Gastrocnemius medialis (tissue), 4 donors: Measurements from ENCODE around the gene TICAM1. TPM values are rescaled to one million over a fixed set of nuclear protein-coding genes. Genes with fewer than 3 reads are reported as not detected.
"Not testable (repeated sequence)": the region's sequence is repeated elsewhere in the genome, so short reads cannot be mapped to it uniquely, and the experiment has no call there.

ENCODE experiments used
- ATAC-seq, 2 donors: fragments of 150-250 bp; one replicate each; pipeline ENCODE4 v1.9.1; 2016
- DNase-seq, 2 donors: peaks; one replicate each; pipeline ENCODE4 v3.0.0-alpha.2; 2019
- H3K27ac ChIP-seq, 4 donors: fragments of 200-600 bp; sonication (generic); 1 replicate in 1 of 4; 2 replicates in 3 of 4; pipeline ENCODE4 v1.5.1; 2016 to 2018; ENCODE audit warnings: mild to moderate bottlenecking in 2 of 4, moderate library complexity in 1 of 4
- H3K27me3 ChIP-seq, 3 donors: fragments of 200-600 bp; sonication (generic) in 2 of 3; 1 replicate in 1 of 3; 2 replicates in 2 of 3; pipeline versions ENCODE4 v1.5.1 to v1.6.0; 2016 to 2019; ENCODE audit warnings: mild to moderate bottlenecking in 1 of 3, moderate library complexity in 1 of 3
- H3K36me3 ChIP-seq, 2 donors: fragments of 200-600 bp; sonication (generic) in 1 of 2; one replicate each; pipeline ENCODE4 v1.5.1; 2017 to 2018
- H3K4me1 ChIP-seq, 2 donors: fragments of 200-600 bp; sonication (generic) in 1 of 2; one replicate each; pipeline ENCODE4 v1.5.1; 2016 to 2017; ENCODE audit warnings: mild to moderate bottlenecking in 2 of 2
- H3K4me3 ChIP-seq, 4 donors: fragments of 200-600 bp; sonication (generic) in 3 of 4; 1 replicate in 1 of 4; 2 replicates in 3 of 4; pipeline ENCODE4 v1.5.1; 2016 to 2019; ENCODE audit warnings: mild to moderate bottlenecking in 2 of 4
- H3K9me3 ChIP-seq, 3 donors: fragments of 200-600 bp; sonication (generic) in 2 of 3; 1 replicate in 1 of 3; 2 replicates in 2 of 3; pipeline ENCODE4 v1.5.1; 2016 to 2019
- CTCF ChIP-seq, 5 experiments: fragments of 450-650 bp in 3 of 5; fragments of 200-600 bp in 2 of 5; sonication (generic) in 2 of 5; IDR thresholded peaks in 4 of 5; conservative IDR thresholded peaks in 1 of 5; 1 replicate in 4 of 5; 2 replicates in 1 of 5; pipeline ENCODE4 v1.5.1; 2016 to 2019; ENCODE audit warnings: antibody characterized with exemption in 5 of 5, mild to moderate bottlenecking in 3 of 5, moderate library complexity in 3 of 5
- POLR2A ChIP-seq, 2 donors: fragments of 450-650 bp; IDR thresholded peaks; one replicate each; pipeline ENCODE4 v1.6.1; 2017; ENCODE audit warnings: antibody characterized with exemption in 2 of 2, mild to moderate bottlenecking in 2 of 2, moderate library complexity in 2 of 2
- in situ Hi-C, 4 donors: fragments of 200-750 bp; cut with MboI; loops; one replicate each; pipeline versions ENCODE4 v1.15.0 to v1.8.0; 2017; ENCODE audit warnings: low sequenced_read_pairs in 4 of 4
- intact Hi-C: fragments of 100-400 bp; cut with DNase I; formaldehyde crosslinking; loops from one replicate; pipeline ENCODE4 v1.15.1; 2023; ENCODE audit warnings: low total_unique reads
- total RNA-seq, 4 donors: library from RNA; depleted of rRNA; stranded (reverse); fragments of >200 nt; gene quantifications; one replicate each; pipeline versions ENCODE4 v1.1.0 to v1.2.3, GENCODE V29; 2016

Gene TICAM1
- total RNA-seq, 4 donors from 2014 or later, result 5.9 to 14.0 (median 9.0) TPM

GRCh38 chr19:4830768-4831265 lies 695 bp downstream of the TICAM1 start:
- Histone ChIP-seq H3K4me3 (peak overlapping the region; percentile 83 to 95 (median 92)), H3K9me3 (no peaks in the 10 kb centered on the region), H3K4me1 (peaks cover 12 to 20% of the 10 kb centered on the region in 2 donors), H3K36me3 (no peaks in the 10 kb centered on the region), H3K27me3 (no peaks in the 10 kb centered on the region), H3K27ac (peak overlapping the region; percentile 89 to 95 (median 92))
- DNase-seq, result no peak
- ATAC-seq, result peak in 1 of 2 donors; percentile 23
- in situ Hi-C loops (no loop called here), intact Hi-C loops (loop anchor here (1.0 kb wide), 1 partner anchor 20 kb away; no protein-coding TSS in a partner anchor)
- TF ChIP-seq POLR2A (IDR thresholded peaks at IDR 0.05) (no peak), CTCF (IDR thresholded peaks at IDR 0.05 in 4 of 5, conservative IDR thresholded peaks at IDR 0.05 in 1 of 5) (no peak)

- H3K27me3 ChIP-seq, result no peaks in the 10 kb centered on the region
- H3K9me3 ChIP-seq, result no peaks in the 10 kb centered on the region
- in situ Hi-C loops, result no loop called here
- H3K36me3 ChIP-seq, result no peaks in the 10 kb centered on the region
- intact Hi-C loops, result no loop called here
- peak overlapping the region in 3 of 4 donors; percentile 83 to 92 (median 92) for H3K4me3 ChIP-seq
- peak overlapping the region; percentile 89 to 95 (median 92) for H3K27ac ChIP-seq
- H3K4me1 ChIP-seq, result peaks cover 12 to 20% of the 10 kb centered on the region in 2 donors
- TF ChIP-seq CTCF (IDR thresholded peaks at IDR 0.05 in 4 of 5, conservative IDR thresholded peaks at IDR 0.05 in 1 of 5), result no peak
- TF ChIP-seq POLR2A (IDR thresholded peaks at IDR 0.05), result no peak
- no peak for DNase-seq
- no peak for ATAC-seq
Observed at GRCh38 chr19:4830332-4830731, 1.2 kb downstream of the TICAM1 start.

DNA sequence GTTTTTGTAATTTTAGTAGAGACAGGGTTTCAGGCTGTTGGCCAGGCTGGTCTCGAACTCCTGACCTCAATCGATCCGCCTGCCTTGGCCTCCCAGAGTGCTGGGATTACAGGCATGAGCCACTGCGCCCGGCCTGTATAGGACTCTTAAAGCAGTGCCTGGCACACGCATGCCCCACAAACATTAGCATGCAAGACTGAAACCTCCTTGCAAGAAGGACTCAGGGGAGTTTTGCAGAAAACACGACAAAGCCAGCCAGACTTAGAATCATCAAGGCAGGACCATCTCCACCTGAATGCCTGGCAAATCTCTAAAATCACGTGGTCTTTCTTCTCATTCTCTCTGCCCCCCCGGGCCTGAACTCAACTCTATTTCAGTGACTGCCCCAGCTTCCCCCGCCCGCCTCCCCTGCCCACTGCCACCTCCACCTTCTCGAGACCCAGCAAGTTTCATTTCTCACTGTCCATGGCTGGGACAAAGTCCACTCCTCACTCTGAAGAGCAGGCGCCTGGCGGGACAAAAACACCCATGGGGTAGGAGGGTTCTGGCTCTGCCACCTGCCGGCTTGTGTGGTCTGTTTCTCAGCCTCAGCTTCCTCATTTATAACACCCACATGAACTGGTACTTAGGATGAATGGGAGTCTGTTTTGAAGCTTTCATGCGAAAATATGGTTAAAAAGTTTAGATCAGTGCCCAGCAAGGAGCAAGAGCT lies 2.4 kb downstream of the TICAM1 start:
- no peak for DNase-seq
- Histone ChIP-seq H3K27ac (peak overlapping the region; percentile 43 to 89 (median 66)), H3K27me3 (no peaks in the 10 kb centered on the region), H3K9me3 (no peaks in the 10 kb centered on the region), H3K36me3 (no peaks in the 10 kb centered on the region), H3K4me3 (no peak overlapping the region), H3K4me1 (peaks cover 12 to 20% of the 10 kb centered on the region in 2 donors)
- intact Hi-C loops (no loop called here), in situ Hi-C loops (no loop called here)
- TF ChIP-seq POLR2A (IDR thresholded peaks at IDR 0.05) (no peak), CTCF (IDR thresholded peaks at IDR 0.05 in 4 of 5, conservative IDR thresholded peaks at IDR 0.05 in 1 of 5) (no peak)
- no peak for ATAC-seq

DNA sequence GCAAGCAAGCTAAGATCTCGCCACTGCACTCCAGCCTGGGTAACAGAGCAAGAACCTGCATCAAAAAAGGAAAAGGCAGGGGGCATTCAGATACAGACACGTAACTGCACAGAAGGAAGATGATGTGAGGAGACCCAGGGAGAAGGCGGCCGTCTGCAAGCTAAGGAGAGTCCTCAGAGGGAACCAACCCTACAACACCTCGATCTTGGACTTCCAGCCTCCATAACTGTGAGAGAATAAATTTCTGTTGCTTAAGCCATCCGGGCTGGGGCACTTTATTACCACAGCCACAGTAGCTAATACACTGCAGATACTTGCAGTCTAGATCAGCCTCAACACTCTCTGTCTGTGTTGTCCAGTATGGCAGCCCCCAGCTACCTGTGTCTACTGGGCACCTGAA lies 7.9 kb downstream of the TICAM1 start:
- TF ChIP-seq POLR2A (IDR thresholded peaks at IDR 0.05), result no peak
- no peak for TF ChIP-seq CTCF (IDR thresholded peaks at IDR 0.05 in 4 of 5, conservative IDR thresholded peaks at IDR 0.05 in 1 of 5)
- no peak for ATAC-seq
- Histone ChIP-seq H3K4me3 (no peak overlapping the region), H3K27ac (no peak overlapping the region), H3K4me1 (no peaks in the 10 kb centered on the region), H3K27me3 (no peaks in the 10 kb centered on the region), H3K36me3 (peaks cover 0 to under 1% of the 10 kb centered on the region in 2 donors), H3K9me3 (no peaks in the 10 kb centered on the region)
- in situ Hi-C loops, result no loop called here
- intact Hi-C loops, result no loop called here
- no peak for DNase-seq

DNA sequence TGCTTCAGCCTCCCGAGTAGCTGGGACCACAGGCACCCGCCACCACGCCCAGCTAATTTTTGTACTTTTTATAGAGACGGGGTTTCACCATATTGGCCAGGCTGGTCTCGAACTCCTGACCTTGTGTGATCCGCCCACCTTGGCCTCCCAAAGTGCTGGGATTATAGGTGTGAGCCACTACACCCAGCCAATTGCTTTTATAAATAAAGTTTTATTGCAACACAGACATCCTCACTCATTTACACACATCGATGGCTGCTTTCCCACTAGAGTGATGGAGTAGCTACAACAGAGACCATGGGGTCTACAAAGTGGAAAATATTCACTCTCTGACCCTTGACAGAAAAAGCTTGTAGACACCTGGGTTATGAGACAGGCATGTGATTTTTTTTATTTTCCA lies 9.2 kb downstream of the TICAM1 start:
- H3K4me1 ChIP-seq, intact Hi-C loops, H3K9me3 ChIP-seq, ATAC-seq, H3K4me3 ChIP-seq, H3K27me3 ChIP-seq, in situ Hi-C loops, H3K27ac ChIP-seq, DNase-seq: not testable (repeated sequence)
- H3K36me3 ChIP-seq, result peaks cover 0 to 13% of the 10 kb centered on the region in 2 donors
